ENCODE measurements around the gene USF1. TPM values are rescaled to one million over a fixed set of nuclear protein-coding genes. Genes with fewer than 3 reads are reported as not detected.

The USF1 gene
- total RNA-seq, 1 donor from 2014 or later = 74.4 TPM

DNA sequence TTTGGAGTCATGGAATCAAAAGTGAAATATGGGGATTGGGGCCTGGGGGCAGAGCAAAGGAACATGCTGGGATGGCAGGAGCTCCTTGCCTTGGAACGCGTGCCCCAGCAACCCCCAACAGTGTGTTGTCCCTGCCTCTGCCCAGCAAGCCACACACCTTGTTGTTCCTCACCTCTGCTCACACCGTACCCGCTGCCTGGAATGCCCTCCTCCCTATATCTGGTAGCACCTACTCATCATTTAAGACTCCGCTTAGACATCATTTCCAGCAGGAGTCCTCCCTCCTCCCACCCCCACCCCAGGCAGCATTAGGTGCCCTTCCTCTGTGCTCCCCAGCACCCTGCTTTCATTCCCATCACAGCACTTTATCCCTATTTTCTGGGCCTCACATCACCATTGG is 35.7 kb upstream of the USF1 start:
- Mint-ChIP-seq H3K4me3 (no peak overlapping the region), H3K27ac (no peak overlapping the region), H3K4me1 (peaks cover 21% of the 10 kb centered on the region), H3K36me3 (no peaks in the 10 kb centered on the region), H3K27me3 (ENCODE audit: insufficient read depth, low read depth) (peaks cover 14% of the 10 kb centered on the region), H3K9me3 (peaks cover 3% of the 10 kb centered on the region)
- H3K27ac ChIP-seq = no peak overlapping the region
- H4K20me1 ChIP-seq (ENCODE audit: low read depth) = no peaks in the 10 kb centered on the region
- H3K36me3 ChIP-seq = no peaks in the 10 kb centered on the region
- TF ChIP-seq, protein P1, sequence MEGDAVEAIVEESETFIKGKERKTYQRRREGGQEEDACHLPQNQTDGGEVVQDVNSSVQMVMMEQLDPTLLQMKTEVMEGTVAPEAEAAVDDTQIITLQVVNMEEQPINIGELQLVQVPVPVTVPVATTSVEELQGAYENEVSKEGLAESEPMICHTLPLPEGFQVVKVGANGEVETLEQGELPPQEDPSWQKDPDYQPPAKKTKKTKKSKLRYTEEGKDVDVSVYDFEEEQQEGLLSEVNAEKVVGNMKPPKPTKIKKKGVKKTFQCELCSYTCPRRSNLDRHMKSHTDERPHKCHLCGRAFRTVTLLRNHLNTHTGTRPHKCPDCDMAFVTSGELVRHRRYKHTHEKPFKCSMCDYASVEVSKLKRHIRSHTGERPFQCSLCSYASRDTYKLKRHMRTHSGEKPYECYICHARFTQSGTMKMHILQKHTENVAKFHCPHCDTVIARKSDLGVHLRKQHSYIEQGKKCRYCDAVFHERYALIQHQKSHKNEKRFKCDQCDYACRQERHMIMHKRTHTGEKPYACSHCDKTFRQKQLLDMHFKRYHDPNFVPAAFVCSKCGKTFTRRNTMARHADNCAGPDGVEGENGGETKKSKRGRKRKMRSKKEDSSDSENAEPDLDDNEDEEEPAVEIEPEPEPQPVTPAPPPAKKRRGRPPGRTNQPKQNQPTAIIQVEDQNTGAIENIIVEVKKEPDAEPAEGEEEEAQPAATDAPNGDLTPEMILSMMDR (IDR thresholded peaks at IDR 0.05) = no peak
- peaks cover 11% of the 10 kb centered on the region for H3K4me1 ChIP-seq
- no peaks in the 10 kb centered on the region for H3F3A ChIP-seq (ENCODE audit: low read depth)
- H3K9me3 ChIP-seq (ENCODE audit: low read depth) = no peaks in the 10 kb centered on the region
- H3K4me3 ChIP-seq = no peak overlapping the region
- H3K27me3 ChIP-seq = no peaks in the 10 kb centered on the region
- no peak overlapping the region for H3K4me2 ChIP-seq
- no peak overlapping the region for H2AFZ ChIP-seq (replicated peaks)
- H3K79me2 ChIP-seq (ENCODE audit: low read depth) = no peaks in the 10 kb centered on the region
- no peak for DNase-seq (ENCODE audit: low spot score)
- H3K9ac ChIP-seq = no peak overlapping the region

DNA sequence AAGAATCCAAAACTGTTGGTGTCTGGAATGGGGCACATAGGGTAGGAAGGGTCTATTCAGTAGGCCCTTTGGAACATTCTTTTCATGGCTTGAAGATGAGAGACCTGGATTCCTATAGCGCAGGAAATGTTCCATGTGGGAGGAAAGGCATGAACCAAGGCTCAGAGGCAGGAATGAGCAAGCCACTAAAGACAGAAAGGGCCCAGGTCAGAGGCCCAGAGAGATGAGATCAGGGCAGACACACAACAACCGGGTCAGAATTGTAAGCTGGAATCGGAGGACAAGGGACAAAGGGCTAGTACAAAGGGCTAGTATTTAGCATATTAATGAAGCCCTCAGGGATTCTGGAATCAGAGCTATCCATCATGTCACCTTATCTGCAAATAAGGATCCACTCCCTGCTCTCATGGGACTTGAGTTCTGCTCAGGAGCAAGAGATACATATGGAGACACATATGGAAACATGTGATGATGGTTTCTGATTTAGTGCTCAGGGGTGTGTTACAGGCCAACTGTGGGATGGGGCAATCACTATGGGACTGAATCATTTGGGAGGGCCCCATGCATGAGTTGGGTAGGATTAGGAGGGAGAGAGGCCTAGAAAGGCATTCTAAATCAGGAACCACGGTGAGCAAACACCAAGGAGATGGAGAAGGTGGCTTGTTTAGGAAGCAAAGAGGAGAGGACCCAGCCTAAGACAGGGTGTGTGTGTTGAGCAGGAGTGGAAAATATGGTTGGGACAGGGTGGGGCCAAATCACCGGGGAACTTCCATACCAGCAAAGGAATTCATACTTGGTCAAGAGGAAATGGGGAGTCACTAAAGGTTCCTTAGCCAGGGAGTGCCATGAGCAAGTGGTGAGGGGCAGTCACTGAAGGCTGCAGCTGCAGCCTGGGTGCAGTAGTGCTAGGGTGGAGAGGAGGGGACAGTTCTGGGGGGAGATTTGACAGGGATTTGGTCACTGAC is 34.9 kb upstream of the USF1 start:
- Histone ChIP-seq H3K27ac (no peak overlapping the region), H4K20me1 (ENCODE audit: low read depth) (no peaks in the 10 kb centered on the region), H3K27me3 (no peaks in the 10 kb centered on the region), H3K4me1 (peaks cover 5% of the 10 kb centered on the region), H3K79me2 (ENCODE audit: low read depth) (no peaks in the 10 kb centered on the region), H3K4me2 (no peak overlapping the region), H3K9ac (no peak overlapping the region), H2AFZ (replicated peaks) (peak overlapping the region; percentile 9), H3F3A (ENCODE audit: low read depth) (no peaks in the 10 kb centered on the region), H3K4me3 (no peak overlapping the region), H3K36me3 (no peaks in the 10 kb centered on the region), H3K9me3 (ENCODE audit: low read depth) (no peaks in the 10 kb centered on the region)
- no peak for DNase-seq (ENCODE audit: low spot score)
- H3K36me3 Mint-ChIP-seq = no peaks in the 10 kb centered on the region
- no peak overlapping the region for H3K27ac Mint-ChIP-seq
- peaks cover 17% of the 10 kb centered on the region for H3K4me1 Mint-ChIP-seq
- H3K9me3 Mint-ChIP-seq = peaks cover 3% of the 10 kb centered on the region
- TF ChIP-seq, protein P1 (IDR thresholded peaks at IDR 0.05) = no peak
- TF ChIP-seq EZH2 (IDR thresholded peaks at IDR 0.05) = no peak
- TF ChIP-seq EZH2phosphoT487 (IDR thresholded peaks at IDR 0.05) = no peak
- peaks cover 14% of the 10 kb centered on the region for H3K27me3 Mint-ChIP-seq (ENCODE audit: insufficient read depth, low read depth)
- no peak overlapping the region for H3K4me3 Mint-ChIP-seq

DNA sequence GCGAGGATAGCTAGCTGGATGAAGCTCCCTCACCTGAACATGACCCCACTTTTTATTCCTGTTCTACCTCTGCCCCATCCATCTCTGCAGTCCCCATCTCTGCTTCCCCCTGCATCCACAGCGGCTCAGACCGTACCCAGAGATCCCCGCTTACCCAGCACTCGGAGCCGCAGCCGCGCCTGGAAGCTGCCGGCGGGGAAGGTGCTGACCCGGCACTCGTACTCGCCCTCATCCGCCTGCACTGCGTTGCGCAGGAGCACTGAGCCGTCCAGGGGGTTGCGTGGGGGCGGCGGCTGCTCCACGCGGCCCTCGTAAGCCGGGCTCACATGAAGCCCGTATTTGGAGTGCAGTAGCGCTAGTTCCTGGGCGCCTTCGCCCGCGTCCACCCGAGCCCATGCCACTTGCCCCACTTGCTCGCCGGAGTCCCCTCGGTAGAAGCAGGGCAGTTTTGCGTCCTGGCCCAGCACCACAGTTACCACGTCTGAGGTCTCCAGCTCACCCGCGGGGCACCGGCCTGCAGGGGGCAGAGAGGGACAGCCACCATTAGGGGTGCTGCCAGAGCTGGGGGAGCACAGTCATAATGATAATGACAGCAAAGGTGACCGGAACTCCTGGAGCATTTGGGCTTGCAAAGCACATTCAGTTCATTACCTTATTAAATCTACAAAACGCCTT is 33.8 kb upstream of the USF1 start:
- TF ChIP-seq EZH2phosphoT487 (IDR thresholded peaks at IDR 0.05) = no peak
- TF ChIP-seq, protein P1 (IDR thresholded peaks at IDR 0.05) = no peak
- TF ChIP-seq EZH2 (IDR thresholded peaks at IDR 0.05) = no peak
- peaks cover 12% of the 10 kb centered on the region for H3K27me3 Mint-ChIP-seq (ENCODE audit: insufficient read depth, low read depth)
- H3K9me3 Mint-ChIP-seq = peaks cover 3% of the 10 kb centered on the region
- Histone ChIP-seq H3K27ac (no peak overlapping the region), H3K4me3 (no peak overlapping the region), H2AFZ (replicated peaks) (no peak overlapping the region), H3K4me2 (no peak overlapping the region), H3K79me2 (ENCODE audit: low read depth) (no peaks in the 10 kb centered on the region), H3K27me3 (no peaks in the 10 kb centered on the region), H3K4me1 (no peaks in the 10 kb centered on the region), H3K9ac (no peak overlapping the region), H3K9me3 (ENCODE audit: low read depth) (no peaks in the 10 kb centered on the region), H4K20me1 (ENCODE audit: low read depth) (no peaks in the 10 kb centered on the region), H3F3A (ENCODE audit: low read depth) (no peaks in the 10 kb centered on the region), H3K36me3 (no peaks in the 10 kb centered on the region)
- H3K27ac Mint-ChIP-seq = no peak overlapping the region
- DNase-seq (ENCODE audit: low spot score) = no peak
- no peak overlapping the region for H3K4me3 Mint-ChIP-seq
- peaks cover 8% of the 10 kb centered on the region for H3K4me1 Mint-ChIP-seq
- no peaks in the 10 kb centered on the region for H3K36me3 Mint-ChIP-seq

All from neural progenitor cell (in vitro differentiated cells).